Type B pancreatic cell (in vitro differentiated cells): ENCODE data around the gene PHYKPL. TPM values are rescaled to one million over a fixed set of nuclear protein-coding genes. Genes with fewer than 3 reads are reported as not detected.

ENCODE experiments used
- DNase-seq: peaks from one replicate; pipeline ENCODE4 v3.0.0; 2021; ENCODE audit warnings: mixed read lengths; ENCODE audit not compliant: unreplicated experiment; ENCODE audit errors: extremely low spot score
- H3K27ac Mint-ChIP-seq: 2 replicates; pipeline ENCODE4 v1.8.0; 2021; ENCODE audit warnings: mild to moderate bottlenecking, mixed read lengths
- H3K27me3 Mint-ChIP-seq: 2 replicates; pipeline ENCODE4 v1.8.0; 2021; ENCODE audit warnings: mixed read lengths
- H3K36me3 Mint-ChIP-seq: 2 replicates; pipeline ENCODE4 v1.8.0; 2021; ENCODE audit warnings: mixed read lengths
- H3K4me1 Mint-ChIP-seq: one replicate; pipeline ENCODE4 v1.8.0; 2021; ENCODE audit warnings: mixed read lengths; ENCODE audit not compliant: unreplicated experiment
- H3K4me3 Mint-ChIP-seq: 2 replicates; pipeline ENCODE4 v1.8.0; 2021; ENCODE audit warnings: mild to moderate bottlenecking, mixed read lengths
- H3K9me3 Mint-ChIP-seq: 2 replicates; pipeline ENCODE4 v1.8.0; 2021; ENCODE audit warnings: mixed read lengths
- total RNA-seq: library from RNA; stranded (reverse); gene quantifications from 2 replicates; pipeline ENCODE4 v1.2.1, GENCODE V29; 2021; ENCODE audit warnings: low replicate concordance
- TF ChIP-seq, protein P1 (sequence below): fragments of 200-600 bp; sonication (generic); conservative IDR thresholded peaks from 2 replicates; pipeline ENCODE4 v1.5.0; 2021; ENCODE audit warnings: antibody characterized with exemption, mild to moderate bottlenecking

Gene PHYKPL
- total RNA-seq, 1 donor from 2014 or later, result 76.2 TPM

DNA sequence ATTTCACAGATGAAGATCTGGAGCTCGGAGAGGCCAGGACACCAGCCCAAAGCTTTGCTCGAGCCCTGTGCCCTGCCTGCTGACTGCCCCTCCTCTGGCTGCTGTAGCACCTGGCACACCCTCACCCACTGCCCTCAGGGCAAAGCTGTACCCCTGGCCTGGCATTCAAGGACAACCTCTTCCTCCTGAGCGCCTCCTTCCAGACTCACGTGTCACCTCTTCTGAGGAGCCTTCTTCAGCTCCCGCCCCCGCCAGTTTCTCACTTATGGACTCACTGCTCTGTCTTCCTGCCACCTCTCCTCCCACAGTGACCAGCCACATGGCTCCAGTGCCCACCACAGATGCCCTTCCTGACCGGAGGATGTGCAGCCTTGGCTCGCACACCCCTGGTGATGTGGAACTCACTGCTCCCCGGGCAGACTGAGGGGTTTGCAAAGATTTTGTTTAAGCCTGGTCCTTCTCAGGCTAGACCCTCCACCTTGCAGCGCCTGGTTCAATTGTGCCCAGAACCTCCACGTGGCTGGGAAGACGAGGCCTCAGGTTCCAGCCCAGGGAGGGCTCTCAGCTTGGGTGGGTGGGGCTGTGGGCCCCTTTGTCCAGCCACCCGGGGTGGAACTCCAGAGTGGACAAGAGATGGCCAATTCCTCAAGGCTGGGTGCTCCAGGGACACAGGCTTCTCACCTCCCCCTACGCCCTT lies 46.6 kb upstream of the PHYKPL start:
- H3K36me3 Mint-ChIP-seq, result no peaks in the 10 kb centered on the region
- peaks cover 28% of the 10 kb centered on the region for H3K27me3 Mint-ChIP-seq
- TF ChIP-seq, protein P1, sequence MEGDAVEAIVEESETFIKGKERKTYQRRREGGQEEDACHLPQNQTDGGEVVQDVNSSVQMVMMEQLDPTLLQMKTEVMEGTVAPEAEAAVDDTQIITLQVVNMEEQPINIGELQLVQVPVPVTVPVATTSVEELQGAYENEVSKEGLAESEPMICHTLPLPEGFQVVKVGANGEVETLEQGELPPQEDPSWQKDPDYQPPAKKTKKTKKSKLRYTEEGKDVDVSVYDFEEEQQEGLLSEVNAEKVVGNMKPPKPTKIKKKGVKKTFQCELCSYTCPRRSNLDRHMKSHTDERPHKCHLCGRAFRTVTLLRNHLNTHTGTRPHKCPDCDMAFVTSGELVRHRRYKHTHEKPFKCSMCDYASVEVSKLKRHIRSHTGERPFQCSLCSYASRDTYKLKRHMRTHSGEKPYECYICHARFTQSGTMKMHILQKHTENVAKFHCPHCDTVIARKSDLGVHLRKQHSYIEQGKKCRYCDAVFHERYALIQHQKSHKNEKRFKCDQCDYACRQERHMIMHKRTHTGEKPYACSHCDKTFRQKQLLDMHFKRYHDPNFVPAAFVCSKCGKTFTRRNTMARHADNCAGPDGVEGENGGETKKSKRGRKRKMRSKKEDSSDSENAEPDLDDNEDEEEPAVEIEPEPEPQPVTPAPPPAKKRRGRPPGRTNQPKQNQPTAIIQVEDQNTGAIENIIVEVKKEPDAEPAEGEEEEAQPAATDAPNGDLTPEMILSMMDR, result no peak
- H3K9me3 Mint-ChIP-seq, result peaks cover 6% of the 10 kb centered on the region
- H3K4me1 Mint-ChIP-seq, result peaks cover 19% of the 10 kb centered on the region
- no peak overlapping the region for H3K27ac Mint-ChIP-seq
- no peak for DNase-seq
- H3K4me3 Mint-ChIP-seq, result no peak overlapping the region

DNA sequence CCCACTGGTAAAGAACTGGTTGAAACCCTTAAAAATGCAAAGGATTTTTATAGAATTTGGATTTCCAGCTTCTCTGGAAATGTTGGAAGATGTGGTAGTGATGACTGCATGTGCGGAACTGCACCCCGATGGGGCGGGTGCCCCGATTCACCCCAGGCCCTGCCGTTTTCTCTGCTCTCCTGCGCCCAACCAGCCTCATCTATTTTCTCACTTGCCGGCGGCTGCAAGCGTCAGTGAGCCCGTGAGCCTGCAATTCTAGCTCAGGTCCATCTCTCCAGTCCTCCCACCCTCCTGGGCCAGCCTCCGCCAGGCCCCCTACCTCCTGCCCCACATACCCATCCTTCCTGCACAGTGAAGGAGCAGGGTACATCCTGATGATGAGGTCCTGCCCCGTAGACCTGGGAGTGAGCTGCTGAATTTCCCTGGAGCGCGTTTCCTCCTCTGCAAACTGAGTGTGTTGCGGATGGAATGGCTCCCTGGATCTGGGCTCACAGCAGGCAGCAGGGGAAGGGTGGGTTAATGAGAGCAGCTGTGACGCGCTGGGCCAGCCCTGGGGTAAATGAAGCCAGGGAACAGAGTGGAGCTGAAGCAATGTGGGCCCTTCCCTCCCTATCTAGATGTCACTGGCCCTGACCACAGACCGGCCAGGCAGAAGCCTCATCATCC lies 45.9 kb upstream of the PHYKPL start:
- H3K27me3 Mint-ChIP-seq, result peaks cover 28% of the 10 kb centered on the region
- no peak for DNase-seq
- TF ChIP-seq, protein P1, result no peak
- no peak overlapping the region for H3K4me3 Mint-ChIP-seq
- no peaks in the 10 kb centered on the region for H3K36me3 Mint-ChIP-seq
- no peak overlapping the region for H3K27ac Mint-ChIP-seq
- peaks cover 19% of the 10 kb centered on the region for H3K4me1 Mint-ChIP-seq
- H3K9me3 Mint-ChIP-seq, result peaks cover 6% of the 10 kb centered on the region

DNA sequence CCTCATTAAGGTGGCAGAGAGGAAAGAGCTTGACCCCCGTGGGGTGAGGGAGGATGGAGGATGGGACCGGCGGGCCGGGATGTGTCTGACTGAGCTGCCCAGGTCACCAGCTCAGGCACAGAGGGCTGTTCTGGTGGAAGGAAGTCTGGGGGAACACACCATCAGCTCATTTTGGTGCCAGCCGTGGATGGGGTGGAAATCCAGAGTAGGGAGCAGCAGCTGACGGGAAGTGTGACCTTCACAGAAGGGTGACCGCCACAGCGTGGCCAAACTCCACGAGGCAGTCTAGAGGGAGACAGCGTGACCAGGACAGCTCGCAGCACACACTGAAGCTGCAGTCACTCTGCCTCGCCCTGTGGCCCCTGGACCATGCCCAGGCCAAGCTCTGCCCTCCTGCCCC lies 45.3 kb upstream of the PHYKPL start:
- H3K4me1 Mint-ChIP-seq, result peaks cover 19% of the 10 kb centered on the region
- peaks cover 6% of the 10 kb centered on the region for H3K9me3 Mint-ChIP-seq
- peaks cover 28% of the 10 kb centered on the region for H3K27me3 Mint-ChIP-seq
- no peaks in the 10 kb centered on the region for H3K36me3 Mint-ChIP-seq
- no peak overlapping the region for H3K27ac Mint-ChIP-seq
- TF ChIP-seq, protein P1, result no peak
- DNase-seq, result no peak
- H3K4me3 Mint-ChIP-seq, result no peak overlapping the region

DNA sequence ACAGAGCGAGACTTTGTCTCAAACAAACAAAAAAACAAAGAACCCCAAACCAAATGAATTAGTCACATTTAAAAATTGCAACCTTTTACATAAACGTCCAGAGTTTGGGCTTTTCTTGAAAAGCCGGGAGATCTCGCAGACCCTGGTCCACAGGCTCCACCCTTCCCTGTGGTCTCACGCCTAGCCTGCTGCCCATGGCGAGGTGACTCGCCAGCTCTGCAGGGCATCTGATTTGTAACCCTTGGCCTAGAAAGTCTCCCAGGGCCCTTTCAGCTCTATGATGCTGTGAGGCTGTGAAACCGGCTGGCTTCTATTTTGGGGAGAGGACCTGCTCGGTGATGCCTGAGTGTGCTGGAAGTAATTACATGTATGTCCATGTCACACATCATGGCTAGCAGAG lies 44.7 kb upstream of the PHYKPL start:
- no peak overlapping the region for H3K27ac Mint-ChIP-seq
- no peak overlapping the region for H3K4me3 Mint-ChIP-seq
- no peak for DNase-seq
- peaks cover 6% of the 10 kb centered on the region for H3K9me3 Mint-ChIP-seq
- H3K36me3 Mint-ChIP-seq, result no peaks in the 10 kb centered on the region
- TF ChIP-seq, protein P1, result no peak
- peaks cover 28% of the 10 kb centered on the region for H3K27me3 Mint-ChIP-seq
- H3K4me1 Mint-ChIP-seq, result peaks cover 19% of the 10 kb centered on the region

GRCh38 chr5:178274781-178275537 lies 42.4 kb upstream of the PHYKPL start:
- H3K27ac Mint-ChIP-seq, result no peak overlapping the region
- peaks cover 13% of the 10 kb centered on the region for H3K4me1 Mint-ChIP-seq
- H3K9me3 Mint-ChIP-seq, result peaks cover 6% of the 10 kb centered on the region
- no peak for DNase-seq
- TF ChIP-seq, protein P1, result no peak
- H3K27me3 Mint-ChIP-seq, result peaks cover 23% of the 10 kb centered on the region
- no peak overlapping the region for H3K4me3 Mint-ChIP-seq
- no peaks in the 10 kb centered on the region for H3K36me3 Mint-ChIP-seq
